Stimulated activated CD4-positive, alpha-beta T cell treated with anti-CD3 and anti-CD28 coated beads, TNF-alpha, amount 100 ng/mL, for 4 hours (primary cell): ENCODE results near the gene MRPL24.

Experiments
- DNase-seq, 3 experiments: peaks; one replicate each; pipeline ENCODE4 v3.0.0-alpha.2; 2020; ENCODE audit warnings: low read depth in 3 of 3

Gene MRPL24

GRCh38 chr1:156709757-156710489, 31.0 kb downstream of the MRPL24 start:
- no peak for DNase-seq

GRCh38 chr1:156709031-156709430, 31.9 kb downstream of the MRPL24 start:
- no peak for DNase-seq

DNA sequence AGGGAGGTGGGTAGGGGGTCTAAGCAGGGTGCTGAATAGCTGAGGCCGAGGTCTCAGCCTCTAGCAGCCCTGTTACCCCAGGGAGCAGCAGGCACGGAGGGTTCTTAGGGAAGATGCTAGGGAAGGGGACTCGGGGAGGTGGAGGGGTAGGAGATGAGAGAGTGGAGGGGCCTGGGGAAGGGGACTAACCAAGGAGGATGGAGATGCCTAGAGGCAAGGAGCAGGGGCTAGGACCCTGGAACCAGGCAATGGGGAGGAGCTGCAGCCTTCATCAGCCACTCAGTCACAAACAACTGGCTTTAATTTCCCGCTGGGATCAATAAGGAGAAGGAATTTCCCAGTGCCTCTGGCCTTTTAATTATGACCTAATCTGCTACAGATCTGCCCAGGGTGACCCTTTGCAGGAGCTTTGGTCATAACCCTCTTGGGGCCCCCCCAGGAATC, 32.6 kb downstream of the MRPL24 start:
- no peak for DNase-seq

DNA sequence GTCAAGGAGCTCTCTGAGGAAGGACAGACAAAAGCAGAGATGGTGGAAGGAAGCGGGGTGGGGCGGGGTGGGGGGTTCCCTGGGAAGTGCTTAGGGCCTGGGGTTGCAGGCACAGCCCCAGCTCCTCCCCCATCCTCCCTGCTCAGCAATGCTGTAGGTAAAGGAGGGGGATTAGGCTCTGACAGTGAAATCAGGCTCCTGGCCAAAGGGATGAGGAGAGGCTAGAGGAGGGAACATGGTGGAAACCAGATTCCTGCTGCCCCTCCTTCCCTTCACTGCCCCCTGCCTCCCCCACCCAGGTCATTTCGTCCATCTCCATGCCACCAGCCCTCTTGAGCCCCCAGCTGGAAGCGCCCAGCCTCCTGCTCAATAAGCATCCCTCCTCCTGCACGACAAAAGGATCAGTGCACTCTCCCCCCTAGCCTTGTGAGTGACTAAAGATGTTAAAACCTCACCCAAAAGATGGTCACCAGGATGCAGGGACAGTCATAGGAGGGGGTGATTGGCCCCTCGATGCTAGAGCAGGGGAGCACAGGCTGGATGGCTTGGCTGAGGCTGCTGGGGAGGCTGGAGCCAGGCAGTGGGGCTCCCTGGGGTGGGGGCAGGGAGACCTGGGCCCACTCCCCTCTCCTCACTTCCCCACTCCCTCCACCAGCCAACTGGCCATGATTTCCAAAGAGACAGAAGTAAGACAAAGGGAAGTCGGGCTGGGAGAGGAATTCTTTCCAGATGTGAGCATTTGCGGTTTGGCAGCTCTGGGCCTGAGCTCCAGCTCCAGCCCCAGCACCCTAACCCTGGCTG, 33.3 kb downstream of the MRPL24 start:
- DNase-seq, result no peak

- DNase-seq, result no peak
These were observed 34.1 kb downstream of the MRPL24 start for GRCh38 chr1:156706657-156707416.

GRCh38 chr1:156705918-156706656, 34.8 kb downstream of the MRPL24 start:
- DNase-seq, result peak; percentile 51 to 60 (median 59)

DNA sequence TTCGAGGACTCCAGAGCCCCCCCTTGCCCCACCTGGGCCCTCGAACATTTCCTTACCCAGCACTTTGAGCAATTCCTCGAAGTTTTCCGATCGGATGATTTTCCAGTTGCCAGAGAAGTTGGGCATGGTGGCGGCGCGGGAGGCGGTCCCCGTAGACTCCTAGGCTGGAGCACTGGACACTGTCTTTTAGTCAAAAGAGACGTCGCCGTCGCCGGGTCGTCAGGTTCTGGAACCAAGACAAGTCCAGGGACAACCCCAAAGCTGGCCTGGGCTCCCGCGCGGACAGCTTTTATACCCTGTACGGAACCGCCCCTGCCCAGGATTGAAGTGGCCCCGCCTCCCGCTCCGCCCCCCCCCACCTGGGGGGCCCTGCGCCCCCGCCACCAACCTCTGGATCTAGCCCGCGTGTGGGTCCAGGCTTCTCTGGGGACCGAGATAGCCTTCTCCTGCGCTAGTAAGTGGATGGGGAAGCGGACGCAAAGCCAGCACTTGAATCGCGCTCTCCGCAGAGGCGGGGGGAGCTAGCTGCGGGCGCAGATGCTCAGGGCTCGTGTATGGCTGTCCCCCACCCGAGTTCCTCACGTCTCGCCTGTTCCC, 35.5 kb downstream of the MRPL24 start, which contains the start of gene CRABP2:
Gene CRABP2, minus strand, starts transcription at position 263 of the 597 bp plus-strand sequence. Its CDS starts 137 bp downstream, at position 126.
- no peak for DNase-seq

GRCh38 chr1:156704930-156705320, 36.0 kb downstream of the MRPL24 start:
- DNase-seq, result peak in 1 of 3 experiments; percentile 33

DNA sequence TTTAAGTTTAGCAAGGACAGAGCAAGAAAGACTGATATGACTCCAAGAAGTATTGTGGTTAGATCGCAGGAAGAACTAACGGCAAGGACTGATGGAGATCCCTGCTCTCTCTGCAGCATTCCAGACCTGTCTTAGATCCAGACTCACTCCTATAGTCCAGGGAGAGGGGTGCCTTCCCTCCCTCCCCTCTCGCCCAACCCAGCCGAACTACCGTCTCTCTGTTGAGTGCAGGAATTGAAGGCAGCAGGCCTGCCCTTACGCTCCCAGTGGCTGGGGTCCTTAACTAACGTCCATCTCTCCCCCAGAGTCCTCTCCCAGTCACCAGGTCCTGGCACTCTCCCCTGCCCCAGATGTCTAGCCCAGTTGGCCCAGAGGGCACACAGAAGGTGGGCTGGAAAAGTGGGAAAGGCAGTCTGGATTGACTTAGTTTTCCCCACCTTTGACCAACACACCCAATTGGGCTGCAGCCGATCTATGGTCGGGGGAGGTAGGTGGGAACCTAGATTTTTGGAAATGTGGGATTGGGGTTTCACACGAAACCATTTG, 36.6 kb downstream of the MRPL24 start:
- DNase-seq, result no peak

DNA sequence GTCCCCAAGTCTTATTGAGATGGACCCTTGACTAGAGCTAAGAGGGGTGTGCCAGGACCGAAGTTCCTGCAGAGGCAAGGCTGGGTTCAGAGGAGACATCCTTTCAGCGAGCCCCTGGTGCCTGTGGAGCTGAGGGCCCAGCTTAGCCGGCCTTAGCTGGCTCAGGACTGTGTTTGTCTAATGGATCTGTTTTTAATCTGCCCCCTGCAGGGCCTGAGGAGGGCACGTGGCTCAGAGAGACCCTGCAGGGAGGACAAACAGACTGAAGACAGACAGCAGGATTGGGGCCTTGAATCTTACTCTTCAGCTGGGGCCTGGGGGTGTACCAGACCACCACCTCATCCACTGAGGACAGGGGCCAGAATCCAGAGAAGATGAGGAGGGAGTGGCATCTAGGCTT, 37.1 kb downstream of the MRPL24 start:
- no peak for DNase-seq

- DNase-seq, result no peak
These were observed 37.6 kb downstream of the MRPL24 start for GRCh38 chr1:156703336-156703735.

- no peak for DNase-seq
These were observed 40.0 kb downstream of the MRPL24 start for GRCh38 chr1:156700736-156701531.

DNA sequence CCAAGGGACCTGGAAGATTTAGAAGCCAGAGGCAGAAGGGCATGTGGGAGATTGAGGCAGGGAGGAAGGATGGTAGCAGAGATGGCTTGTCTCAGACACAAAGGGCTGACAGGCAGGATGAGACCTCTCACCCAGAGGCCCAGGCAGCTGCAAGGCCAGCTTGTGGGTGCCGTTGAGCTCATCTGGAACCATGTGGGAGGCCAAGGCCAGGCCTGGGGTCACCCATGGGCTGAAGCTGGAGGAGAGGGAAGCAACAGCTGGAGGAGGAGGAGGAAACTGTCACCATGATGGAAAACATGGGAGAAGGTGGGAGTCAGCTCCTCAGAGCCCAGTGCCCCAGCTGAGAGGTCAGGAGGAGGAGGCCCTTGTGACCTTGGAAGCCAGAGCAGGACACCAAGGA, 41.9 kb downstream of the MRPL24 start:
- no peak for DNase-seq

- DNase-seq, result no peak
These were observed 43.4 kb downstream of the MRPL24 start for GRCh38 chr1:156697481-156697880.

- no peak for DNase-seq
These were observed 44.1 kb downstream of the MRPL24 start for GRCh38 chr1:156696755-156697154.

GRCh38 chr1:156694690-156694962, 46.3 kb downstream of the MRPL24 start:
- DNase-seq, result no peak

- no peak for DNase-seq
These were observed 46.8 kb downstream of the MRPL24 start for GRCh38 chr1:156693848-156694689.

GRCh38 chr1:156692925-156693847, 47.7 kb downstream of the MRPL24 start:
- no peak for DNase-seq
